PFSK-1 (cell line): ENCODE results near the gene GRIP1.

Source experiments
- FOXP2 ChIP-seq: optimal IDR thresholded peaks from 2 replicates; pipeline ENCODE3; 2011; ENCODE audit warnings: borderline replicate concordance, control low read depth, inconsistent platforms; ENCODE audit not compliant: insufficient read depth; ENCODE audit errors: extremely low read length, extremely low read depth
- POLR2AphosphoS5 ChIP-seq: IDR thresholded peaks from 2 replicates; pipeline ENCODE4 v1.6.1; 2012; ENCODE audit warnings: low read depth, mild to moderate bottlenecking, control low read depth, low read length, moderate library complexity
- REST ChIP-seq, 2 experiments: IDR thresholded peaks; 2 replicates each; pipeline versions ENCODE4 v1.6.1 to v1.8.0; 2011 to 2012; ENCODE audit warnings: low read depth in 2 of 2, low read length in 2 of 2, control low read depth in 1 of 2, inconsistent platforms in 1 of 2, mild to moderate bottlenecking in 1 of 2, moderate library complexity in 1 of 2; ENCODE audit not compliant: insufficient read depth in 1 of 2
- SIN3A ChIP-seq: IDR thresholded peaks from 2 replicates; pipeline ENCODE4 v1.6.1; 2012; ENCODE audit warnings: mild to moderate bottlenecking, low read length, moderate library complexity, borderline replicate concordance; ENCODE audit not compliant: insufficient read depth
- TAF1 ChIP-seq: IDR thresholded peaks from 2 replicates; pipeline ENCODE4 v1.6.1; 2012; ENCODE audit warnings: low read length, control low read depth, borderline replicate concordance; ENCODE audit not compliant: insufficient read depth

The GRIP1 gene

GRCh38 chr12:66496595-66496994 lies 182.3 kb downstream of the GRIP1 start:
- TF ChIP-seq REST (IDR thresholded peaks at IDR 0.05; ENCODE audit: insufficient read depth in 1 of 2, low read depth in 2 of 2, low read length in 2 of 2), result no peak
- TF ChIP-seq SIN3A, result no peak
- no peak for TF ChIP-seq TAF1
- TF ChIP-seq FOXP2, result no peak
- no peak for TF ChIP-seq POLR2AphosphoS5

- TF ChIP-seq REST (IDR thresholded peaks at IDR 0.05; ENCODE audit: insufficient read depth in 1 of 2, low read depth in 2 of 2, low read length in 2 of 2), result no peak
- TF ChIP-seq TAF1, result no peak
- no peak for TF ChIP-seq SIN3A
- TF ChIP-seq POLR2AphosphoS5, result no peak
- TF ChIP-seq FOXP2, result no peak
Observed at GRCh38 chr12:66495709-66496108, 183.2 kb downstream of the GRIP1 start.

- TF ChIP-seq FOXP2 (no peak), TAF1 (no peak), SIN3A (no peak), POLR2AphosphoS5 (no peak)
Observed at GRCh38 chr12:66493819-66494218, 185.1 kb downstream of the GRIP1 start.

GRCh38 chr12:66491853-66492252 lies 187.0 kb downstream of the GRIP1 start:
- TF ChIP-seq POLR2AphosphoS5, result no peak
- no peak for TF ChIP-seq TAF1
- TF ChIP-seq REST (IDR thresholded peaks at IDR 0.05; ENCODE audit: insufficient read depth in 1 of 2, low read depth in 2 of 2, low read length in 2 of 2), result no peak
- TF ChIP-seq FOXP2, result no peak
- no peak for TF ChIP-seq SIN3A

- TF ChIP-seq TAF1, result no peak
- no peak for TF ChIP-seq POLR2AphosphoS5
- TF ChIP-seq FOXP2, result no peak
- no peak for TF ChIP-seq REST (IDR thresholded peaks at IDR 0.05; ENCODE audit: insufficient read depth in 1 of 2, low read depth in 2 of 2, low read length in 2 of 2)
- TF ChIP-seq SIN3A, result no peak
Observed at GRCh38 chr12:66482351-66483203, 196.3 kb downstream of the GRIP1 start.
